Activated CD8-positive, alpha-beta memory T cell treated with anti-CD3 and anti-CD28 coated beads, Interleukin-2, amount 50 U/mL, for 1 hour (primary cell): ENCODE data around the gene KCNC4.

Experiments
- DNase-seq: peaks from one replicate; pipeline ENCODE4 v3.0.0-alpha.2; 2020; ENCODE audit errors: extremely low read depth

The KCNC4 gene

GRCh38 chr1:110209715-110210603, at the start of gene KCNC4:
KCNC4 (plus strand) TSS chr1:110210314; CDS start chr1:110211500, 1,186 bp downstream.
- DNase-seq: peak; percentile 73

GRCh38 chr1:110160538-110161100, 49.5 kb upstream of the KCNC4 start:
- no peak for DNase-seq

- no peak for DNase-seq
These were observed 48.9 kb upstream of the KCNC4 start for GRCh38 chr1:110161165-110161564.

DNA sequence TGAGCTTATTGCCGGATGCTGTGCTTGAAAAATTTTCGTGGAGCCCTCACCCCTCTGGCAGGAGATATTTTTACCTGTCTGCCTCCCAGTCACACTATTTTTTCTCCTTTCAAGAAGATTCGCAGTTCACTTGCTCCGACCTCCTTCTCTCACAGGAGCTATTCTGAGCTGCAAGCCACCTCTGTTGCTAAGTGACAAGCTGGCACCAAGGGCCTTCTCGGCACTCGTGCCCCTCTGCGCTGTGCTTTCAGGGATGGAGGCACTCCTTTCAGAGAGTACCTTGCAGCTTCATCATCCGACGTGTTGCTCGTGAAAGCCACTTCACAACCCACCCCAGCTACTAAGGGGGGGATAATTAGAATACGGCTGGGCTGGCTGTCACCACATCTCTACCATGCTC, 48.3 kb upstream of the KCNC4 start:
- no peak for DNase-seq

DNA sequence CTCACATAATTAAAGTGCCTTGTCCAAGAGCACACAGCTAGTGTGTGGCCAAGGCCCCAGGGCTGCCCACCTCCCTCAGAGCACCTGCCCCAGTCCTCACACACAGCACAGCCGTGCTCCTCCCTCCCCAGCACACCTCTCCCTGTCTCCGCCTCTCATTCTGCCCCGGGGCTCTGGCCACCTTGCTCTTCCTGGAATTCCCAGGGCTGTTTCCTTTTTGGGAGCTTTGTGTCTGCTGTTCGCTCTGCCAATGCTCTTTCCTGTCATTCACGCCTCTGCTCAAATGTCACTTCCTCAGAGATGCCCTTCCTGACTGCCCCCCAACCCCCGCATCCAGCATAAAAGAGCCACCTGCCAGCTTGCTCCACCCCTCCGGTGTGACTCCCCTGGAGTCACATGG, 46.5 kb upstream of the KCNC4 start:
- DNase-seq: no peak

DNA sequence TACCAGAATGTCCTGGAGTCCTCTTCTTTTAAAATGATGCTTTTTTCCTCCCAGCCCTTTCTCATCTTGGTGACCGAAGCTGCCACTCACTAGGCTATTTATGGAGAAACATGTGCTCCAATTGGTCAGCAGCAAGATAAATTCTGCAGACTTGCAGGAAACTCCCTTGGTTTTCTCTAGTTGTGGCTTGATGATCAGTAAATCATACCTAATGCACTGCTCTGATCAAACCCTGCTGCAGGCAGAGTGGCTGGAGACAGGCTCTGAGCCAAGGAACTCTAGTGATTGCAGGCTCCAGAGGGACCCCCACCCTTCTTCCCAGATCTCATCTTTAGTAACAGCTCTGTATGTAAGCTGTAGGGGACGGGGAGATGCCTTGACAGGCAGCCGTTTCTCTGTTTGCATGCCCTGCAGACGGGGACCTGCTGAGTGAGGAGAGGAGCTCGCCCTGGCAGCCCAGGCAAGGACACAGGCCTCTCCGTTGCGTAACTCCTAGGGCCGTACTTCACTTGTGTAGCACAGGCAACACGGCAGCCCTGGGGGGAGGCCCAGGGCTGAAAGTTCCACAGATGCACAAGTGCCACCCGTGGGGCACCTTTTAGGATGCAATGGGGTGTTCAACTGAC, 45.3 kb upstream of the KCNC4 start:
- no peak for DNase-seq

GRCh38 chr1:110165761-110166231, 44.3 kb upstream of the KCNC4 start:
- no peak for DNase-seq

GRCh38 chr1:110166861-110167260, 43.3 kb upstream of the KCNC4 start:
- no peak for DNase-seq

DNA sequence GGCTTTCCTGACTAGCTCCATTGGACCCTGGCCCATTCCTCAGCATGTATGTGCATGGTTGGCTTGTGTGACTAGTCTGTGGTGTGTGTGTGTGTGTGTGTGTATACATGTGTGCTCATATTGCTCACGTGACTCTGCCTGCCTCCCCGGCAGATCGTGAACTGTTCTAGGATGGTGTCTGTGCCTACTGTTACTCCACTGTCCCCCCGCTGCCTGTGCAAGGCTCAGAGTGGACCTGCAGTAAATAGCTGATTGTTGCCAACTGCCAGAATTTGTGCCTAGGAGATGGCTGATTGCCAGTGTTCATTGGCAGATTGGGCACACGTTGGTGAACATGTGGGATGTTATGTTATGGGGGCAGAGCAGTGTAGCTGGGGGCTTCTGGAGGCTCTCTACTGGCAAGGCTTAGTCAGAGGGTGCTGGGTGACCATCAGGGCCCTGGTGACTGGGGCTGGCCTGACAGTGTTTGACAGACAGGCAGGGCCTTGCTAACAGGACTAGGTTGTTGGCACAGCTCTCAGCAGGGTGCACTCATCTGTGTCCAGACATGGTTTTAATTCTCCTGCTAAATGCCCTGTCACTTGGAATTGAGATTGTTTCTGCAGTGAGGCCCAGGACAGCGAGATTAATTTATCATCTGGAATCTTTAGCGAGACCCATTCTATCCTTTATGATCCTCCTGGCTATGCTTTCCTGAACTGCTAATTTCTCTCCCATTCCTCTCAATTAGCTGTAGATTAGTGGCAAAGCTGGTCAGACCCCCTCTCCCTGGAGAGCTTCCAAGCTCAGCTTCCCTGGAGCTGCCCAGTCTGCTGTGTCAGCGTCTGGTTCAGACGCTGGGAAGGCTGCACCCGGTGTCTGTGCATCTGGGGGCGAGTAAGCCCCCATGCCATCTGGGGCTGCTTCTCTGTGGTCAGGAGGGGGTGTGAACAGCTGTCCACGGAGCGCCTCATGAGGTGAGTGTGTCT, 39.1 kb upstream of the KCNC4 start:
- no peak for DNase-seq

DNA sequence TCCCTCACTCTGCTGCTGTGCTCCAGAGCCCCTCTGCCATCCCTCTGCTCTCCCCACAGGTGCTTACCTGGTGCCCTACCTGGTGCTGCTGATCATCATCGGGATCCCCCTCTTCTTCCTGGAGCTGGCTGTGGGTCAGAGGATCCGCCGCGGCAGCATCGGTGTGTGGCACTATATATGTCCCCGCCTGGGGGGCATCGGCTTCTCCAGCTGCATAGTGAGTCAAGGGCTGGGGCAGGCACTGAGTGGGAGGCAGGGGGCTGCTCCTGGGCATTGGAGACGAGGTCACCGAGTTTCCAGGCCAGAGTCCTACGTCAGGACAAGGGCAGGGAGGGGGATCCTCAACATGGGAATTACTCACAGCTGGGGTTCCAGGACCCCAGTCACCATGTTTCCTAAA, 38.1 kb upstream of the KCNC4 start:
- DNase-seq: no peak

GRCh38 chr1:110173466-110174105, 36.5 kb upstream of the KCNC4 start:
- no peak for DNase-seq

DNA sequence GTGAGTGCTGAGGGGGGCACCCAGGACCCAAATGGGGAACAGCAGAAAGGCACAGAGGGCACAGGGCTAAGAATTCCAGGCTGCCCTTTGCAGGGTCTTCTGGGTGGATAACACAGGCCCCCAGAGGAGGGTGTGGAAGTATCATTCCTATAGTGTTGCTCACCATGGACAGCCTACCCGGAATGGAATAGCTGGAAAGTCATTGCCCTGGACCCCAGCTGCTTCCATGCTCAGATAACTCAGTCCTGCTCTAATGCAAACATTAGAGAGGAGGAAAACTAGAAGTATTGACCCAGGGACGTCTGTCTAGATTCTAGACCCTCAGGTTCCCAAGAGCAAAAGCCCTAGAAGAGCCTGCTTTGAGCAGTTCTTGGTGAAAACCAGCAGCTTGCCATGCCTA, 35.2 kb upstream of the KCNC4 start:
- no peak for DNase-seq

- no peak for DNase-seq
These were observed 33.7 kb upstream of the KCNC4 start for GRCh38 chr1:110176299-110176956.

GRCh38 chr1:110177775-110178174, 32.3 kb upstream of the KCNC4 start:
- no peak for DNase-seq

DNA sequence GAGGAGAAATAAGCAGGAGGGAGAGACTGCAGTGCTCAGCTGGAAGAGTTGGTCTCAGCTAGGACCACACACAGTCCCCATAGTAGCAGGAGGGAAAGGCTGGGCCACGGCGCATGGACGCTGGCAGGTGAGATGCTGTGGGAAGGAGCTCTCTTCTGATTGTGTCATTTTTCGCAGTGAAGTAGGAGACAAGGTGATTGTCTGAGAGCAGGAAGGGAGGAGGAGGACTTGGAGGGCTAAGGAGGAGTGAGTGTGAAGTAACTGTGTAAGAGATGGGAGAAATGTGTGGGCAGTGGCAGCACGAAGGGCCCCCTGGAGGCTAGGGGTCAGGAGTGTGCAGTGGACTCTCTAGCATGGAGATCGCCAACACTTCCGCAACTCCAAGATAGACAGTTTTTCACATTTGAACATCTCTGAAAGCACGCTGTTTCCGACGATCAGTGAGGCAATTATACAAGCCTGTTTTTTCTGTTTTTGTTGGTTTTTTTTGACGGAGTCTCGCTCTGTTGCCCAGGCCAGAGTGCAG, 26.4 kb upstream of the KCNC4 start:
- no peak for DNase-seq

- no peak for DNase-seq
These were observed 25.7 kb upstream of the KCNC4 start for GRCh38 chr1:110184446-110184845.

GRCh38 chr1:110185181-110185580, 24.9 kb upstream of the KCNC4 start:
- DNase-seq: no peak

DNA sequence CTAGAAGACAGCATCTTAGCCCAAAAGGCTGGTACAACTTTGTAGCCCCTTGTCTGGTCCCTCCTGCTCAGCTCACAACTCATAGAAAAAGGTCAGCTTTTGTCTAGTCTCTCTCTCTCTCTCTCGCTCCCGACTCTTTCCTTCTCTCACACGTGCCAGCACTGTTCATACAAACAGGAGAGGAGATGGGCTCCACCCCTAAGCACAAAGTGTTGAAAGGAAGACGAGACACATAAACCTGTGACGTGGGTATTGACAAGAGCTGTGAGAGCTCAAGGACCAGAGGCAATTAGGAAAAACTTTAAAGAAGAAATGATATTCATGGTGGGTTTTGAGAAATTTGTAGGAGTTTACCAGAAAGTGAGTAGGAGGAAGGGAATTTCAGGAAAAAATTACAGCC, 23.6 kb upstream of the KCNC4 start:
- no peak for DNase-seq

DNA sequence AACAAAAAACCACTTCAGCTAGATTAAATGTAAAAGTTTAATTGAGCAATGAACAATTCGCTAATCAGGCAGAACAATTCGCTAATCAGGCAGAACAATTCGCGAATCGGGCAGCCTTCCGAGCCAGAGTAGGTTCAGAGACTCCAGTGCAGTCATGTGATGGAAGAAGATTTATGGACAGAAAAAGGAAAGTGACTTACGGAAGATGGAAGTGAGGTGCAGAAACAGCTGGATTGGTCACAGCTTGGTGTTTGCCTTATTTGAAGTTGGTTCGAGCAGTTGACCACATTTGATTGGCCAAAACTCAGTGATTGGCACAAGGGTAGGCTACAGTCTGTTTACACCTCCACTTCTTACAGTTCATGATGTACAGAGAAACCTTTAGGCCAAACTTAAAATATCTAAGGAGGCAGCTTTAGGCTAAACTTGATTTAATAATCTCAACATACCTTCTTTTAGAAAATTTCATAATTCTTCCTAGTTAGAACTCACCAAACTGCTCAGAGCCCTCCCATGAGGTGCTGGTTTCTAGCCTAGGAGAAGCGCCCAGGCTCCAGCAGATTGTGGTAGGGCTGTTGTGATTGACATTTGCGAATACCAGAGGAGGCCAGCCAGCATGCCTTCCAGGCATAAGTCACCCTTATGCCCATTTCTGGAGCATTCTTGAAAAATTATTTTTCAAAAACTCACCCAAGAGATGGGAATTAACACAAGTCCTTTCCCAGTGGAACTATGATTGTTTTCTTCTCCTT, 22.8 kb upstream of the KCNC4 start:
- no peak for DNase-seq
